ENCODE results near the gene DLX3.

DNA sequence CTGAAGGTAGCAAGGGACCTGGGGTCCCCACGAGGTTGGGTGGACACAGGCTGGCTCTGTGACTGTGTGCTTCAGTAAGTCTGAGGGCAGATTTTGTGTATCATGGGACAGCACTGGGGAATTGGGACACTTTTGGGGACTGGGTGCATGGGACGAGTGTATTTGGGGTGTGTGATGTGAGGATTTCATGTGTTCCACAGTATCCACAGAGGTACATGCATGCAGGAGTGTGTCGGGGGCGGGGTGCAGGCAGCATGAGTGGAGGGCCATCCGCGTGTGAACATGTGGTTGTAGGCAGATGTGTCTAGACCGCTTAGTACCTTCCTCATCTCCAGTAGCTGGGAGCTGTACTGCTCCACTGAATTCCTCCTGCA, 1.1 kb upstream of the DLX3 start:
- TF ChIP-seq, protein P1, sequence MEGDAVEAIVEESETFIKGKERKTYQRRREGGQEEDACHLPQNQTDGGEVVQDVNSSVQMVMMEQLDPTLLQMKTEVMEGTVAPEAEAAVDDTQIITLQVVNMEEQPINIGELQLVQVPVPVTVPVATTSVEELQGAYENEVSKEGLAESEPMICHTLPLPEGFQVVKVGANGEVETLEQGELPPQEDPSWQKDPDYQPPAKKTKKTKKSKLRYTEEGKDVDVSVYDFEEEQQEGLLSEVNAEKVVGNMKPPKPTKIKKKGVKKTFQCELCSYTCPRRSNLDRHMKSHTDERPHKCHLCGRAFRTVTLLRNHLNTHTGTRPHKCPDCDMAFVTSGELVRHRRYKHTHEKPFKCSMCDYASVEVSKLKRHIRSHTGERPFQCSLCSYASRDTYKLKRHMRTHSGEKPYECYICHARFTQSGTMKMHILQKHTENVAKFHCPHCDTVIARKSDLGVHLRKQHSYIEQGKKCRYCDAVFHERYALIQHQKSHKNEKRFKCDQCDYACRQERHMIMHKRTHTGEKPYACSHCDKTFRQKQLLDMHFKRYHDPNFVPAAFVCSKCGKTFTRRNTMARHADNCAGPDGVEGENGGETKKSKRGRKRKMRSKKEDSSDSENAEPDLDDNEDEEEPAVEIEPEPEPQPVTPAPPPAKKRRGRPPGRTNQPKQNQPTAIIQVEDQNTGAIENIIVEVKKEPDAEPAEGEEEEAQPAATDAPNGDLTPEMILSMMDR (IDR thresholded peaks at IDR 0.05): no peak
- TF ChIP-seq POLR2AphosphoS5 (IDR thresholded peaks at IDR 0.05) (no peak), POLR2A (IDR thresholded peaks at IDR 0.05) (no peak)
